ENCODE data around the gene KCP. TPM values are rescaled to one million over a fixed set of nuclear protein-coding genes. Genes with fewer than 3 reads are reported as not detected.

The KCP gene
- total RNA-seq, 1 experiment from 2014 or later, result 2.7 TPM

GRCh38 chr7:128849804-128850490, 60.6 kb downstream of the KCP start:
- Mint-ChIP-seq H3K4me1 (no peaks in the 10 kb centered on the region), H3K27me3 (ENCODE audit: low read depth) (no peaks in the 10 kb centered on the region), H3K4me3 (no peak overlapping the region), H3K27ac (no peak overlapping the region; the same call in 1 of the 2 replicates), H3K36me3 (no peaks in the 10 kb centered on the region), H3K9me3 (no peaks in the 10 kb centered on the region)
- ChIA-PET CTCF (interaction anchor here (0.7 to 1.4 kb wide), 4 partner anchors 8 to 34 kb away, joined by 3 to 7 read pairs (median 4); partner anchors contain the start of gene ATP6V1F), POLR2A (no interaction called here)
- ATAC-seq (no peak), DNase-seq (ENCODE audit: low spot score) (no peak)
- TF ChIP-seq ZMAT4 (CRISPR knock-in tag; IDR thresholded peaks at IDR 0.05) (no peak), ZNF671 (CRISPR knock-in tag; IDR thresholded peaks at IDR 0.05) (no peak), SMAD3 (CRISPR knock-in tag; IDR thresholded peaks at IDR 0.05; ENCODE audit: borderline replicate concordance) (no peak), CREM (CRISPR knock-in tag; IDR thresholded peaks at IDR 0.05) (no peak), ZNF263 (CRISPR knock-in tag; IDR thresholded peaks at IDR 0.05; ENCODE audit: low read depth) (no peak), PRDM15 (CRISPR knock-in tag; IDR thresholded peaks at IDR 0.05) (no peak), TEAD1 (CRISPR knock-in tag; IDR thresholded peaks at IDR 0.05) (no peak), E2F1 (CRISPR knock-in tag; IDR thresholded peaks at IDR 0.05) (no peak), ERG (CRISPR knock-in tag; IDR thresholded peaks at IDR 0.05) (no peak), GTF2I (CRISPR knock-in tag; conservative IDR thresholded peaks at IDR 0.05) (no peak)

GRCh38 chr7:128849156-128849515, 61.4 kb downstream of the KCP start:
- Mint-ChIP-seq H3K36me3 (no peaks in the 10 kb centered on the region), H3K27ac (no peak overlapping the region), H3K4me3 (no peak overlapping the region), H3K9me3 (no peaks in the 10 kb centered on the region), H3K4me1 (no peaks in the 10 kb centered on the region), H3K27me3 (ENCODE audit: low read depth) (no peaks in the 10 kb centered on the region)
- POLR2A ChIA-PET, result no interaction called here
- no peak for DNase-seq (ENCODE audit: low spot score)
- no peak for ATAC-seq
- CTCF ChIA-PET, result interaction anchor here (0.7 kb wide), 1 partner anchor 11 kb away, joined by 4 read pairs; no protein-coding TSS in a partner anchor
- no peak for TF ChIP-seq ZBTB21 (CRISPR knock-in tag; IDR thresholded peaks at IDR 0.05; ENCODE audit: borderline replicate concordance)
- no peak for TF ChIP-seq SP1 (CRISPR knock-in tag; conservative IDR thresholded peaks at IDR 0.05)
- no peak for TF ChIP-seq ATF3 (CRISPR knock-in tag; conservative IDR thresholded peaks at IDR 0.05)
- TF ChIP-seq ZNF263 (CRISPR knock-in tag; IDR thresholded peaks at IDR 0.05; ENCODE audit: low read depth), result no peak
- no peak for TF ChIP-seq JAZF1 (CRISPR knock-in tag; IDR thresholded peaks at IDR 0.05)
- TF ChIP-seq E2F1 (CRISPR knock-in tag; IDR thresholded peaks at IDR 0.05), result no peak
- TF ChIP-seq EMX1 (CRISPR knock-in tag; IDR thresholded peaks at IDR 0.05), result no peak
- TF ChIP-seq SMAD4 (CRISPR knock-in tag; IDR thresholded peaks at IDR 0.05), result no peak
- no peak for TF ChIP-seq NFE2L1 (CRISPR knock-in tag; IDR thresholded peaks at IDR 0.05)
- TF ChIP-seq FOXP1 (CRISPR knock-in tag; IDR thresholded peaks at IDR 0.05; ENCODE audit: borderline replicate concordance), result no peak
- TF ChIP-seq FOXJ3 (CRISPR knock-in tag; IDR thresholded peaks at IDR 0.05; ENCODE audit: borderline replicate concordance), result no peak
- TF ChIP-seq USF1 (CRISPR knock-in tag; IDR thresholded peaks at IDR 0.05), result no peak
- TF ChIP-seq ESRRA (CRISPR knock-in tag; IDR thresholded peaks at IDR 0.05; ENCODE audit: borderline replicate concordance), result no peak
- TF ChIP-seq E2F5 (CRISPR knock-in tag; IDR thresholded peaks at IDR 0.05), result no peak
